Lower leg skin (tissue), 3 donors: ENCODE results near the gene PGM1.

ENCODE experiments used
- POLR2A ChIP-seq, 2 donors: fragments of 450-650 bp; IDR thresholded peaks; one replicate each; pipeline ENCODE4 v1.6.1; 2016 to 2017; ENCODE audit warnings: antibody characterized with exemption in 2 of 2, mild to moderate bottlenecking in 1 of 2, moderate library complexity in 1 of 2
- TF ChIP-seq, protein P1 (sequence below), 3 donors: fragments of 450-650 bp; IDR thresholded peaks; one replicate each; pipeline ENCODE4 v1.5.1; 2016; ENCODE audit warnings: antibody characterized with exemption in 3 of 3, mild to moderate bottlenecking in 3 of 3, moderate library complexity in 2 of 3

DNA sequence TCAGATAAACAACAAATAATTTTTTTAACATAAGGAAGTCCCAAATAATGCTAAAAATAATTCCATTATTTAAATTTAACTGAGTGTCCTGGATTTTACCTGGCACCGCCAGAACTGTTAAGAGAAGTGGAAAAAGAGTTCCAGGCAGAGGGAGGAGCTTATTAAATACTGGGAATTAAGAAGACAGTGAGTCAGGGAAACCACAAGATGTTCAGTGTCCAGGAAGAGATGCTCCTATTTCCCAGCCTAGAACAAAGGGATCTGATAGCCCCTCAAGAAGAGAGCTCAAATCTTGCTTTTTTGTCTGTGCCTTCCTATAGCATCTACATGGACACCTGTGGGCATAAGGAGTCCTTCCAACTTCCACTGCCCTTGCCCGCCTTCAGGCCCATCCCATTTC lies 85.9 kb downstream of the PGM1 start:
- TF ChIP-seq POLR2A (IDR thresholded peaks at IDR 0.05): no peak
- TF ChIP-seq, protein P1, sequence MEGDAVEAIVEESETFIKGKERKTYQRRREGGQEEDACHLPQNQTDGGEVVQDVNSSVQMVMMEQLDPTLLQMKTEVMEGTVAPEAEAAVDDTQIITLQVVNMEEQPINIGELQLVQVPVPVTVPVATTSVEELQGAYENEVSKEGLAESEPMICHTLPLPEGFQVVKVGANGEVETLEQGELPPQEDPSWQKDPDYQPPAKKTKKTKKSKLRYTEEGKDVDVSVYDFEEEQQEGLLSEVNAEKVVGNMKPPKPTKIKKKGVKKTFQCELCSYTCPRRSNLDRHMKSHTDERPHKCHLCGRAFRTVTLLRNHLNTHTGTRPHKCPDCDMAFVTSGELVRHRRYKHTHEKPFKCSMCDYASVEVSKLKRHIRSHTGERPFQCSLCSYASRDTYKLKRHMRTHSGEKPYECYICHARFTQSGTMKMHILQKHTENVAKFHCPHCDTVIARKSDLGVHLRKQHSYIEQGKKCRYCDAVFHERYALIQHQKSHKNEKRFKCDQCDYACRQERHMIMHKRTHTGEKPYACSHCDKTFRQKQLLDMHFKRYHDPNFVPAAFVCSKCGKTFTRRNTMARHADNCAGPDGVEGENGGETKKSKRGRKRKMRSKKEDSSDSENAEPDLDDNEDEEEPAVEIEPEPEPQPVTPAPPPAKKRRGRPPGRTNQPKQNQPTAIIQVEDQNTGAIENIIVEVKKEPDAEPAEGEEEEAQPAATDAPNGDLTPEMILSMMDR (IDR thresholded peaks at IDR 0.05): no peak
